Astrocyte of the spinal cord (primary cell): Measurements from ENCODE around the gene MST1.

Experiments used
- DNase-seq: peaks from one replicate; pipeline ENCODE4 v3.0.0; 2011; ENCODE audit warnings: low read depth, low spot score
- H3K4me3 ChIP-seq: 2 replicates; pipeline ENCODE4 v1.5.1; 2011; ENCODE audit warnings: low read depth, mild to moderate bottlenecking, low read length, moderate library complexity
- in situ Hi-C: cut with HindIII; loops from 2 replicates; pipeline ENCODE4 v1.10.0; 2017; ENCODE audit warnings: low sequenced_read_pairs
- TF ChIP-seq, protein P1 (sequence below): IDR thresholded peaks from 2 replicates; pipeline ENCODE4 v1.5.1; 2012; ENCODE audit warnings: low read depth, mild to moderate bottlenecking, low read length, inconsistent platforms

Gene MST1

DNA sequence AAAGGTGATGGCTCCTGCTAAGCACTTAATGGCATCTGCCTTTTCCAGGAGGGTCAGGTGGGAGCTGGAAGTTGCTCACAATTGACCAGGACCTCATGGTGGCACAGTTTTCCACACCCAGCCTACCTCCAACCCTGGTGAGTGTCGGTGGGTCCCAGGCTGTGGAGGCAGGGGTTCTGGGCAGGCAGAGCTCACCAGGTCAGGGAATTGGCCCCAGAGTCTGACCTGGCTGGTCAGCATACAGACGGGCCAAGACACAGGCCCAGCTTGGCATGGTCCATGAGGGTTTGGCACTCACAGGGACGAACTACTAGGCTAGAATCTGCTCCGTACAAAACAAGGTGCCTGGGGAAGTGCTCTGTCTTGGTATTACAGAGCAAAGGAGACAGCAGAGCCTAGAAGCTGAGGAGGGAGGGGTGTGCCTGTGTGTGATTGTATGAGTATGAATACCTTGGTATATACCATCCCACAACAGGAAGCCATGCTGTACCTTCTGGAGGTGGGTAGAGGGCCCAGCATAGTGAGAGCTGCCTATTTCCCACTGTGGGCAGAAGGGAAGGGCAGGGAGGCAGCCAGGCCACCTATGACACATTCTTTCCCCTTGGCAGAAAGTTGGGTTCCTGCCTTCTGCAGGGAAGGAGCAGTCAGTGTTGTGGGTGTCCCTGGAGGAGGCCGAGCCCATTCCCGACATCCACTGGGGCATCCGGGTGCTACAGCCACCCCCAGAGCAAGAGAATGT is 8.6 kb downstream of the MST1 start:
- in situ Hi-C loops: no loop called here
- H3K4me3 ChIP-seq: no peak overlapping the region
- DNase-seq: no peak
- TF ChIP-seq, protein P1, sequence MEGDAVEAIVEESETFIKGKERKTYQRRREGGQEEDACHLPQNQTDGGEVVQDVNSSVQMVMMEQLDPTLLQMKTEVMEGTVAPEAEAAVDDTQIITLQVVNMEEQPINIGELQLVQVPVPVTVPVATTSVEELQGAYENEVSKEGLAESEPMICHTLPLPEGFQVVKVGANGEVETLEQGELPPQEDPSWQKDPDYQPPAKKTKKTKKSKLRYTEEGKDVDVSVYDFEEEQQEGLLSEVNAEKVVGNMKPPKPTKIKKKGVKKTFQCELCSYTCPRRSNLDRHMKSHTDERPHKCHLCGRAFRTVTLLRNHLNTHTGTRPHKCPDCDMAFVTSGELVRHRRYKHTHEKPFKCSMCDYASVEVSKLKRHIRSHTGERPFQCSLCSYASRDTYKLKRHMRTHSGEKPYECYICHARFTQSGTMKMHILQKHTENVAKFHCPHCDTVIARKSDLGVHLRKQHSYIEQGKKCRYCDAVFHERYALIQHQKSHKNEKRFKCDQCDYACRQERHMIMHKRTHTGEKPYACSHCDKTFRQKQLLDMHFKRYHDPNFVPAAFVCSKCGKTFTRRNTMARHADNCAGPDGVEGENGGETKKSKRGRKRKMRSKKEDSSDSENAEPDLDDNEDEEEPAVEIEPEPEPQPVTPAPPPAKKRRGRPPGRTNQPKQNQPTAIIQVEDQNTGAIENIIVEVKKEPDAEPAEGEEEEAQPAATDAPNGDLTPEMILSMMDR: no peak

DNA sequence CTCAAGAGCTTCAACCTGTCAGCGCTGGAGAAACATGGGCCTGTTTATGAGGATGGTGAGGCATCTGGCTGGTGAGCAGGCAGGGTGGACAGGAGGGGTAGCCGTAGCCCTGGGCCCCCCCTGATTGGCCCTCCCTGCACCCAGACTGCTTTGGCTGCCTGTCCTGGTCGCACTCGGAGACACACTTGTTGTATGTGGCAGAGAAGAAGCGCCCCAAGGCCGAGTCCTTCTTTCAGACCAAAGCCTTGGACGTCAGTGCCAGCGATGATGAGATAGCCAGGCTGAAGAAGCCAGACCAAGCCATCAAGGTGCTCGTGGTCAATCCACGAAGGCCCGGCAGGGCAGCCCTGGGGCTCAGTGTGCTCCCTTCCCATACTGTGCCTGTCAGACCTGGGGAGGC is 13.4 kb downstream of the MST1 start:
- TF ChIP-seq, protein P1: no peak
- H3K4me3 ChIP-seq: no peak overlapping the region
- in situ Hi-C loops: no loop called here
- no peak for DNase-seq

DNA sequence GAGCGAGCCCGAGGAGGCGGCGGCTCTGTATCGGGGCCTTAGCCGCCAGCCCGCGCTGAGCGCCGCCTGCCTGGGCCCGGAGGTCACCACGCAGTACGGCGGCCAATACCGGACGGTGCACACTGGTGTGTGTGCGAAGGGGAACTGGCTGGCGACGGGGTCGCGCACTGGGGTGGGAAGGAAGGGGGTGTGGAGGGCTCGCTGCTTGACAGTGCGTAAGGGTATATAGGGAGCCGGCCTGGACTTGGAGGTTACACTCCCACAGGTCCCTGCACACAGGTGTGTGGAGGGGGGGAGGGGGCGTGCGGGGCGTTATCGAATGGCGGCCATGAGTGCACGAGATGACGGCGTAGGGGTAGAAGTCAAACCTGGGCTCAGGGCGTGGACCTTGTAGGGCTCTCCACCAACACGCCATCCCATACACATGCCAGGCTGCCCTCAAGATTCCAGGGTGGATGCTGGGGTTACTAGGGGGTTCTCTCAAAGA is 14.7 kb downstream of the MST1 start:
- H3K4me3 ChIP-seq: peak overlapping the region; percentile 73
- TF ChIP-seq, protein P1: no peak
- in situ Hi-C loops: no loop called here
- no peak for DNase-seq

DNA sequence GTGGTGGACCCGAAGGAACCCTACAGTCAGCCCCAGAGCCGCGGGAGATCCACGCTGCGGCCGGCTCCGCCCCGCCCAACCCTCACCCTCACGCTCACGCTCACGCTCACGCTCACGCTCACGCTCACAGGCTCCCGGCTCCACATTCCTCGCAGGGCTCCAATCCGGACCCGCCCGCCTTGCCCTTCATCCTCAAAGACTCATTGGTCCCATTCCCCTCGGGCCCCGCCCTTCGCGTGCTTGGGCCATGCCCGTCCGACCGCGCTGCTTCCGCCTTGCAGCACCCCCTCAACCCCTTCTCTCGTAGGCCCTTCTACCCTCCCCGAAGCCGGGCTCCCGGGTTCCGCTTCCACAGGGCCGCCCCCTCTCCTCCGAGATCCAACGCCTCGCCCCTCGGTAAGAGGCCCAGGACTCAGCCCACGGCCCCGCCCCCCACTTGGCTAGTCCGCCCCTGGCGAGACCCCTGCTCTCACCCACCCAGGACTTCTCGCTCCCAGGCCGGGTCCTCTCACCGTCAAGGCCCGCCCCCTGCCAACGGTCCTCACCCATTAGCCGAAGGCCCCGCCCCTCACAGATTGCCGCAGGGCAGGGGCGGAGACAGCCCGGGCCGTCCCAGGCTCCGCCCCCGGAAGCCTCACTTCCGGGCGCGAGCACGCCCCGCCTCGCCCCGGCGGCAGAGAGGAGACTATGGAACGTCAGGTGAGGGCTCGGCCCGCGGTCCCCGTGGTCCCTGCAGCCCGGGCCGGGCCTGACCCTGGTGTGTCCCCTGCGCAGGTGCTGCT is 15.4 kb downstream of the MST1 start, which contains the start of gene APEH:
Gene APEH, plus strand, starts transcription at position 637 of the 782 bp plus-strand sequence. Its CDS starts 51 bp downstream, at position 688.
- peak within 1 kb of the TSS; percentile 73 for H3K4me3 ChIP-seq
- peak; percentile 98 for DNase-seq
- in situ Hi-C loops: no loop called here
- TF ChIP-seq, protein P1: no peak

DNA sequence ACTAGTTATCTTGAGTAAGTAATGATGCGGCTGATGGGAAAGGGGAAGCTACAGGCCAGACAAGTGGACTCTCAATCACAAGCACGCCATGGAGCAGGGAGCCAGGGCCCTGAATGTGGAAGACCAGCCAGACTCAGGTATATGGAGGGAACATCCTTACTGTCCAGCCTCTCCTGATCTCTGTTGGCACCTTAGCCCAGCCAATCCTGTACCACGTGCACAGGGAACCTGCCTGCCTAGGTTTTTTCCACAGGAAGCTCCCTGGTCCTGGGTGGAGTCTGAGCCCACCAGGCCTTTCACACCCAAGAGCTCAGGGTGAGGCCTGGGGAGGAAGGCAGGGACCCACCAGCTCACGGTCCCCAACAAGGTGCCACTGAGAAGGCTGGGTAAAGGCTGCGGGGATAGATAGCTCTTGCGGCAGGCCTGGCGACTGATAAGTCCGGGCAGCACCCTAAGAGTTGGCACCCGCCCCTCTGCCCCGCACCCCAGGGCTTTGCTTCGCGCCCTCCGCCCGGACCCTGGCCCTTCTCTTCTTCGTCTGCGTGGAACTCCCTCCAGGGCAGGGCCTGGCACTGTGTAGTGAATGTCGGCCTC is 16.1 kb downstream of the MST1 start:
- TF ChIP-seq, protein P1: no peak
- H3K4me3 ChIP-seq: peak overlapping the region; percentile 73
- no peak for DNase-seq
- in situ Hi-C loops: no loop called here
